RWPE1 (cell line): ENCODE data around the gene MLXIP.
A peak's percentile ranks its signal among the peaks of the same experiment; 100 is the strongest.
"Not testable (repeated sequence)": the region's sequence is repeated elsewhere in the genome, so short reads cannot be mapped to it uniquely, and the experiment has no call there.

Experiments used
- CTCF ChIA-PET: fragments of 350-600 bp; sonication (Branson Sonifier 250); formaldehyde crosslinking; extraction: SDS; loops from one replicate; lab custom pipeline; 2021; lab: Yijun Ruan, JAX
- POLR2A ChIA-PET: fragments of 400-600 bp; formaldehyde crosslinking; extraction: SDS; loops from one replicate; lab custom pipeline; 2020; ENCODE audit warnings: antibody characterized with exemption; ENCODE audit not compliant: low non-redundant PET; lab: Yijun Ruan, JAX
- DNase-seq: peaks from one replicate; pipeline ENCODE4 v3.0.0; 2012; ENCODE audit warnings: low spot score
- H3K27ac ChIP-seq: fragments of 450-650 bp; 2 replicates; pipeline ENCODE4 v1.5.1; 2017
- TF ChIP-seq, protein P1 (sequence below): fragments of 450-650 bp; conservative IDR thresholded peaks from 2 replicates; pipeline ENCODE4 v1.5.1; 2017; ENCODE audit warnings: low read depth, mild to moderate bottlenecking

Gene MLXIP

DNA sequence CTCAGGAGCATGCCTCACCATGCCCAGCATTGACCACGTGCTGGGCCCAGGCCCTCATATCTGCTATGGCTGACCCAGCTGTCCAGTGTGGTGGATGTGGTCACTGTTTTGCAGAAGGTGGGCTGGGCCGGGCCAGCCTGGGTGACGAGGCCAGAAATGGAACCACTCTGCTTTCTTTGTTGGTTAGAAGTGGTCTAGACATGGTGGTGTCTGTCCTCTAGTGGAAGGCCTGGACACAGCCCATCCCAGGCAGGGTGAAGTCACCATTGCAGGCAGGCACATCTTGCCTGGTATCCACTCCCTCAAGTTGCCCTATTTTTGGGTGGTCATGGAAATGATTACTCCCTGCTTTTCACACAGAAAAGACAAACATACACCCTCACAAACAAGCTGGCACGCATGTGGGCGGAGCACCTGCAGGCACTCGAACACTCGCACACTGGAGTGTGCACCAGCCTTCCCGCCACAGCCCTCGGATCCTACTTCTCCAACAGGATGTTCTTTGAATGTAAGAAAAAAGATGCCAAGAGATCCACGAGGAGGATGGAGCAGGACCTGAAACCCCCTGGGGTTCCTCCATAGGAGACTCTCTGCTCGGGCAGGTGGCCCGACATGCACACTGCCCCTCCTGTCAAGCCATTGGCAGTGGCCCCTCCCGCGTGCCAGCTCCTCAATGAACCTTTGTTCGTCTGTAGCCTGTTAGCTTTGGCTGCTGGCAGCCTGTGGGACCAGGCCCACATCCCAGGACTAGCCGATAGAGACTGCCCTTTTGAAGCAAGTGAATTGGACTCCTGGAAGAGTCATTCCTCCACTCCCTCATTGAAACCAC, 38.4 kb downstream of the MLXIP start:
- peak overlapping the region; percentile 49 for H3K27ac ChIP-seq
- ChIA-PET POLR2A (no interaction called here), CTCF (interaction anchor here (1.0 kb wide), 1 partner anchor 63 kb away, joined by 8 read pairs; no protein-coding TSS in a partner anchor)
- DNase-seq = no peak
- TF ChIP-seq, protein P1, sequence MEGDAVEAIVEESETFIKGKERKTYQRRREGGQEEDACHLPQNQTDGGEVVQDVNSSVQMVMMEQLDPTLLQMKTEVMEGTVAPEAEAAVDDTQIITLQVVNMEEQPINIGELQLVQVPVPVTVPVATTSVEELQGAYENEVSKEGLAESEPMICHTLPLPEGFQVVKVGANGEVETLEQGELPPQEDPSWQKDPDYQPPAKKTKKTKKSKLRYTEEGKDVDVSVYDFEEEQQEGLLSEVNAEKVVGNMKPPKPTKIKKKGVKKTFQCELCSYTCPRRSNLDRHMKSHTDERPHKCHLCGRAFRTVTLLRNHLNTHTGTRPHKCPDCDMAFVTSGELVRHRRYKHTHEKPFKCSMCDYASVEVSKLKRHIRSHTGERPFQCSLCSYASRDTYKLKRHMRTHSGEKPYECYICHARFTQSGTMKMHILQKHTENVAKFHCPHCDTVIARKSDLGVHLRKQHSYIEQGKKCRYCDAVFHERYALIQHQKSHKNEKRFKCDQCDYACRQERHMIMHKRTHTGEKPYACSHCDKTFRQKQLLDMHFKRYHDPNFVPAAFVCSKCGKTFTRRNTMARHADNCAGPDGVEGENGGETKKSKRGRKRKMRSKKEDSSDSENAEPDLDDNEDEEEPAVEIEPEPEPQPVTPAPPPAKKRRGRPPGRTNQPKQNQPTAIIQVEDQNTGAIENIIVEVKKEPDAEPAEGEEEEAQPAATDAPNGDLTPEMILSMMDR = no peak

DNA sequence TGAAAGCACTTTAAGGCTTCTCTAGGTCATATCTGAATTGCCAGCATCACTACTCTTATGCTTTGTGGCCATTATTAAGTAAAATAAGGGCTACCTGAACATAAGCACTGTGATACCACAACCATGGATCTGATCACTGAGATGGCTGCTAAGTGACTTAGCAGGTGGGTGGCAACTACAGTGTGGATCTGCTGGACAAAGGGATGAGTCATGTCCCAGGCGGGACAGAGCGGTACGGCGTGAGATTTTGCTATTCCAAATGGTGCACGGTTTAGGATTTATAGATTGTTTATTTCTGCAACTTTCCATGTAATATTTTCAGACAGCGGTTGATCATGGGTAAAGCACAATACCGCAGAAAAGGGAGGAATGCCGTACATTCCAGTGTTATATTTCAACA, 39.4 kb downstream of the MLXIP start:
- POLR2A ChIA-PET = no interaction called here
- TF ChIP-seq, protein P1 = no peak
- CTCF ChIA-PET = interaction anchor here (0.6 to 1.0 kb wide), 2 partner anchors 73 to 1396 kb away, joined by 4 read pairs; no protein-coding TSS in a partner anchor
- no peak for DNase-seq
- no peak overlapping the region for H3K27ac ChIP-seq

DNA sequence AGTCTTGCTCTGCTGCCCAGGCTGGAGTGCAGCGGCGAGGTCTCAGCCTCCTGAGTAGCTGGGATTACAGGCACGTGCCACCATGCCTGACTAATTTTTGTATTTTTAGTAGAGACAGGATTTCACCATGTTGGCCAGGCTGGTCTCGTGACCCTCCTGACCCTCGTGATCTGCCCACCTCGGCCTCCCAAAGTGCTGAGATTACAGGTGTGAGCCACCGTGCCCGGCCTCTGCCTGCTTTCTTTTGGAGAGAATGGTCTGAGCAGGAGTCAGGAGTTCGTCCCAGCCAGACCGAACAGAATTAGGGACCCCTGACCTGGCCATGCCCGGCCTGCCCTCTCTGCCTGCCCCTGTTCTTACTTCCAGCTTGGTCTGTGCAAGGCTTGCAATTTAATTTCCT, 42.8 kb downstream of the MLXIP start:
- ChIA-PET POLR2A (interaction anchor here (0.6 kb wide), 1 partner anchor 41 kb away, joined by 3 read pairs; no protein-coding TSS in a partner anchor), CTCF (interaction anchor here (1.4 kb wide), 1 partner anchor 67 kb away, joined by 4 read pairs; no protein-coding TSS in a partner anchor)
- peak overlapping the region; percentile 53 for H3K27ac ChIP-seq
- not testable (repeated sequence) for DNase-seq

DNA sequence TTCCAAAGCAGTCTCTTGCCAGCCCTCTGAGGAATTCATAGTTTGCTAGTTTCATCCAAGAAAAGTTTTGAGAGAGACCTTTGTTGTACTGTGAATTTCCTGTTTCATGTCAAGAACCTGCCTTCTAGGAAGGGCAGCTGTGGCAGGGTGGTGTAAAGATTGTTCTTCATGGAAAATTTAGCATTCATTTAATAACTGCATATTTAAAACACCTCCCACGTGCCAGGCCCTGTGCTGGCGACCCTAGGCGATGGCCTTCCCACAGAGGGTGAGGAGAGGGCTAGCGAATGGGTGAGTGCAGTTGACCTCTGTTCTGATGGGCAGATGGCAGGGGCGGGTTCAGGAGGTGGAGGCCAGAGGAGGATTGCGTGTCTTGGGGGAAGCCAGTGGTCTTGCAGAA, 43.2 kb downstream of the MLXIP start:
- DNase-seq = no peak
- ChIA-PET CTCF (interaction anchor here (0.6 to 1.4 kb wide), 2 partner anchors 67 to 432 kb away, joined by 3 to 4 read pairs; no protein-coding TSS in a partner anchor), POLR2A (interaction anchor here (0.6 kb wide), 1 partner anchor 41 kb away, joined by 3 read pairs; no protein-coding TSS in a partner anchor)
- H3K27ac ChIP-seq = peak overlapping the region; percentile 53
- TF ChIP-seq, protein P1 = no peak

DNA sequence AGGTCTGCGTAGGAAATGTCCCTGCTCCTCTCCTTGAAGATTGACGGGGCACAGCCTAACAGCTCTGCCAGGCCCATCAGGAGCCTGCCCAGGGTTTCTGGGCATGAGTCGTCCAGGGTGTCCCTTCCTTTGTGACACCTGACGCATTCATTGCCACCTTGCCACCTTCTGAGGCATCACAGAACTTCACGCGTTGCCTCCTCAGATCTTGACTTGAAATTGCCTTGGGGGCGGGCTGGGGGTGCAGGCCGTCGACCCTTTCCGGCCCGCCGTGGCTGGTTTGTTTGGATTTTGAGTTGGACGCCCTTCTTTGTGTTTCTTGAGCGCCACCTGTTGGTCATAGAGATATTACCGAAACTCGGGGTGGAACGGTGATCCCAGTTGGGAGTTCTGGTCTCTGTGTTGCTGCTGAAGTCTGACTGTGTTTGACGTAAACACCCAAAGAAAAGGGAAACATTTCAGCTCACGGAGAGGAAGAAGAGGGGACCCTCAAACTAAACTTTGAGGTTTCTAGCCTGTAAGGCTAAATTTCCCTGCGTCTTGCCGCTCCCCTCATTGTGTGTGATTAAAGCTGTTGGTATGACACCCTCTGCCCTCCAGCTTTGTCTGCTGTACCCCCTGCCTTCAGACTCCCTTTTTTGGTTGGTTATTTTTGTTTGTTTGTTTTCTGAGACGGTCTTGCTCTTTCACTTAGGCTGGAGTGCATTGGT, 44.6 kb downstream of the MLXIP start:
- peak; percentile 71 for DNase-seq
- TF ChIP-seq, protein P1 = peak; percentile 80
- CTCF ChIA-PET = interaction anchor here (0.6 to 3.0 kb wide), 19 partner anchors 9 to 328 kb away, joined by 3 to 17 read pairs (median 4); no protein-coding TSS in a partner anchor
- POLR2A ChIA-PET = no interaction called here
- H3K27ac ChIP-seq = peak overlapping the region; percentile 53

DNA sequence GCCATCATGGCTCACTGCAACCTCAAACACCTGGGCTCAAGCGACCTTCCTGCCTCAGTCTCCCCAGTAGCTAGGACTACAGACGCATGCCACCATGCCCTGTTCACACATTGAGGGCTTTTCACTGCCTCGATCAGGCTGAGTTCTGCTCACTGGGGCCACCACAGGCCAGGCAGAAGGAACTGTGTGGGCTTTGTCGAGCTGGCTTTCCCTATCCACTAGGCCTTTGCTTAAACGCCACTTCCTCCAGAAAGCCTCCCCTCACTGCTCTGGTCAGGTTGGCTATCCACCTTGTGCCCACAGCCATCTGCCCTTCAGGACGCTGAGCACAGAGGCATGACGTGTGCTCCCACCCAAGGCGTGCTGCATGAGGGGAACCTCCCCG, 45.2 kb downstream of the MLXIP start:
- DNase-seq = no peak
- H3K27ac ChIP-seq = peak overlapping the region; percentile 53
- ChIA-PET POLR2A (no interaction called here), CTCF (interaction anchor here (0.6 to 3.0 kb wide), 14 partner anchors 10 to 328 kb away, joined by 3 to 17 read pairs (median 5); no protein-coding TSS in a partner anchor)
- TF ChIP-seq, protein P1 = no peak
